ENCODE data around the gene TENT4A.

TENT4A gene

GRCh38 chr5:6730407-6730806 is 17.2 kb downstream of the TENT4A start:
- Histone ChIP-seq H3K4me3 (ENCODE audit: low read length) (no peak overlapping the region), H3K27ac (ENCODE audit: low read length) (no peak overlapping the region), H3K4me1 (ENCODE audit: control insufficient read depth, insufficient read depth, low read length) (0 out of 2 replicates have a peak, but pooled peaks cover 2% of the 10 kb centered on the region), H3K27me3 (ENCODE audit: control insufficient read depth, insufficient read depth, low read length) (no peaks in the 10 kb centered on the region), H3K9me3 (ENCODE audit: control insufficient read depth, insufficient read depth, low read length) (no peaks in the 10 kb centered on the region), H3K36me3 (ENCODE audit: control insufficient read depth, insufficient read depth, low read length) (0 out of 2 replicates have a peak, but pooled peaks cover 3% of the 10 kb centered on the region)
- no CpG with 5 or more reads among the region's 8 CpGs for WGBS (ENCODE audit: insufficient coverage, insufficient read length)
- no peak for DNase-seq (ENCODE audit: low read depth, low spot score)

- no peak for DNase-seq (ENCODE audit: low read depth, low spot score)
- 0 out of 2 replicates have a peak, but pooled peaks cover 3% of the 10 kb centered on the region for H3K36me3 ChIP-seq (ENCODE audit: control insufficient read depth, insufficient read depth, low read length)
- no CpG with 5 or more reads among the region's 3 CpGs for WGBS (ENCODE audit: insufficient coverage, insufficient read length)
- no peak overlapping the region for H3K27ac ChIP-seq (ENCODE audit: low read length)
- no peak overlapping the region for H3K4me3 ChIP-seq (ENCODE audit: low read length)
- H3K27me3 ChIP-seq (ENCODE audit: control insufficient read depth, insufficient read depth, low read length) = no peaks in the 10 kb centered on the region
- H3K4me1 ChIP-seq (ENCODE audit: control insufficient read depth, insufficient read depth, low read length) = 0 out of 2 replicates have a peak, but pooled peaks cover 2% of the 10 kb centered on the region
- no peaks in the 10 kb centered on the region for H3K9me3 ChIP-seq (ENCODE audit: control insufficient read depth, insufficient read depth, low read length)
Measured at GRCh38 chr5:6730807-6731206, 17.6 kb downstream of the TENT4A start.

GRCh38 chr5:6731465-6732237 is 18.4 kb downstream of the TENT4A start:
- WGBS (ENCODE audit: insufficient coverage, insufficient read length) = no CpG with 5 or more reads among the region's 7 CpGs
- H3K9me3 ChIP-seq (ENCODE audit: control insufficient read depth, insufficient read depth, low read length) = no peaks in the 10 kb centered on the region
- H3K27ac ChIP-seq (ENCODE audit: low read length) = no peak overlapping the region
- H3K4me1 ChIP-seq (ENCODE audit: control insufficient read depth, insufficient read depth, low read length) = 0 out of 2 replicates have a peak, but pooled peaks cover 2% of the 10 kb centered on the region
- no peaks in the 10 kb centered on the region for H3K27me3 ChIP-seq (ENCODE audit: control insufficient read depth, insufficient read depth, low read length)
- peaks cover 3% of the 10 kb centered on the region; the same call in 1 of the 2 replicates for H3K36me3 ChIP-seq (ENCODE audit: control insufficient read depth, insufficient read depth, low read length)
- no peak for DNase-seq (ENCODE audit: low read depth, low spot score)
- no peak overlapping the region for H3K4me3 ChIP-seq (ENCODE audit: low read length)

GRCh38 chr5:6732634-6733410 is 19.6 kb downstream of the TENT4A start:
- Histone ChIP-seq H3K9me3 (ENCODE audit: control insufficient read depth, insufficient read depth, low read length) (no peaks in the 10 kb centered on the region), H3K27me3 (ENCODE audit: control insufficient read depth, insufficient read depth, low read length) (no peaks in the 10 kb centered on the region), H3K4me1 (ENCODE audit: control insufficient read depth, insufficient read depth, low read length) (0 out of 2 replicates have a peak, but pooled peaks cover 2% of the 10 kb centered on the region), H3K36me3 (ENCODE audit: control insufficient read depth, insufficient read depth, low read length) (peaks cover 5% of the 10 kb centered on the region), H3K4me3 (ENCODE audit: low read length) (no peak overlapping the region), H3K27ac (ENCODE audit: low read length) (no peak overlapping the region)
- no peak for DNase-seq (ENCODE audit: low read depth, low spot score)
- WGBS (ENCODE audit: insufficient coverage, insufficient read length) = no CpG with 5 or more reads among the region's 13 CpGs

- H3K27me3 ChIP-seq (ENCODE audit: control insufficient read depth, insufficient read depth, low read length) = no peaks in the 10 kb centered on the region
- peaks cover 5% of the 10 kb centered on the region for H3K36me3 ChIP-seq (ENCODE audit: control insufficient read depth, insufficient read depth, low read length)
- WGBS (ENCODE audit: insufficient coverage, insufficient read length) = 100% methylated on average over 1 of the region's 21 CpGs
- no peaks in the 10 kb centered on the region for H3K9me3 ChIP-seq (ENCODE audit: control insufficient read depth, insufficient read depth, low read length)
- H3K4me3 ChIP-seq (ENCODE audit: low read length) = no peak overlapping the region
- no peak overlapping the region for H3K27ac ChIP-seq (ENCODE audit: low read length)
- DNase-seq (ENCODE audit: low read depth, low spot score) = no peak
- H3K4me1 ChIP-seq (ENCODE audit: control insufficient read depth, insufficient read depth, low read length) = 0 out of 2 replicates have a peak, but pooled peaks cover 2% of the 10 kb centered on the region
Measured at GRCh38 chr5:6733411-6734242, 20.4 kb downstream of the TENT4A start.

- no CpG with 5 or more reads among the region's 11 CpGs for WGBS (ENCODE audit: insufficient coverage, insufficient read length)
- H3K36me3 ChIP-seq (ENCODE audit: control insufficient read depth, insufficient read depth, low read length) = peaks cover 5% of the 10 kb centered on the region
Measured at GRCh38 chr5:6734243-6734700, 21.0 kb downstream of the TENT4A start.

GRCh38 chr5:6734781-6735180 is 21.5 kb downstream of the TENT4A start:
- Histone ChIP-seq H3K4me3 (ENCODE audit: low read length) (no peak overlapping the region), H3K9me3 (ENCODE audit: control insufficient read depth, insufficient read depth, low read length) (no peaks in the 10 kb centered on the region), H3K27ac (ENCODE audit: low read length) (no peak overlapping the region), H3K36me3 (ENCODE audit: control insufficient read depth, insufficient read depth, low read length) (peaks cover 10% of the 10 kb centered on the region), H3K27me3 (ENCODE audit: control insufficient read depth, insufficient read depth, low read length) (no peaks in the 10 kb centered on the region), H3K4me1 (ENCODE audit: control insufficient read depth, insufficient read depth, low read length) (0 out of 2 replicates have a peak, but pooled peaks cover 2% of the 10 kb centered on the region)
- no peak for DNase-seq (ENCODE audit: low read depth, low spot score)
- no CpG with 5 or more reads among the region's 5 CpGs for WGBS (ENCODE audit: insufficient coverage, insufficient read length)

More at GRCh38 chr5:6734243-6734700, 21.0 kb downstream of the TENT4A start:
- Histone ChIP-seq H3K27me3 (ENCODE audit: control insufficient read depth, insufficient read depth, low read length) (no peaks in the 10 kb centered on the region), H3K27ac (ENCODE audit: low read length) (no peak overlapping the region), H3K9me3 (ENCODE audit: control insufficient read depth, insufficient read depth, low read length) (no peaks in the 10 kb centered on the region), H3K4me1 (ENCODE audit: control insufficient read depth, insufficient read depth, low read length) (0 out of 2 replicates have a peak, but pooled peaks cover 2% of the 10 kb centered on the region), H3K4me3 (ENCODE audit: low read length) (no peak overlapping the region)
- DNase-seq (ENCODE audit: low read depth, low spot score) = no peak

GRCh38 chr5:6736106-6736505 is 22.9 kb downstream of the TENT4A start:
- no peaks in the 10 kb centered on the region for H3K9me3 ChIP-seq (ENCODE audit: control insufficient read depth, insufficient read depth, low read length)
- H3K36me3 ChIP-seq (ENCODE audit: control insufficient read depth, insufficient read depth, low read length) = peaks cover 10% of the 10 kb centered on the region
- H3K27me3 ChIP-seq (ENCODE audit: control insufficient read depth, insufficient read depth, low read length) = no peaks in the 10 kb centered on the region
- no peak for DNase-seq (ENCODE audit: low read depth, low spot score)
- WGBS (ENCODE audit: insufficient coverage, insufficient read length) = no CpG with 5 or more reads among the region's 7 CpGs
- H3K4me1 ChIP-seq (ENCODE audit: control insufficient read depth, insufficient read depth, low read length) = no peaks in the 10 kb centered on the region
- no peak overlapping the region for H3K4me3 ChIP-seq (ENCODE audit: low read length)
- no peak overlapping the region for H3K27ac ChIP-seq (ENCODE audit: low read length)

- peaks cover 10% of the 10 kb centered on the region for H3K36me3 ChIP-seq (ENCODE audit: control insufficient read depth, insufficient read depth, low read length)
- no peak overlapping the region for H3K27ac ChIP-seq (ENCODE audit: low read length)
- no peaks in the 10 kb centered on the region for H3K27me3 ChIP-seq (ENCODE audit: control insufficient read depth, insufficient read depth, low read length)
- no CpG with 5 or more reads among the region's 9 CpGs for WGBS (ENCODE audit: insufficient coverage, insufficient read length)
- DNase-seq (ENCODE audit: low read depth, low spot score) = no peak
- no peak overlapping the region for H3K4me3 ChIP-seq (ENCODE audit: low read length)
- no peaks in the 10 kb centered on the region for H3K9me3 ChIP-seq (ENCODE audit: control insufficient read depth, insufficient read depth, low read length)
- H3K4me1 ChIP-seq (ENCODE audit: control insufficient read depth, insufficient read depth, low read length) = no peaks in the 10 kb centered on the region
Measured at GRCh38 chr5:6736524-6737042, 23.4 kb downstream of the TENT4A start.

Data from iPS DF 6.9 (cell line).